Osteocyte (in vitro differentiated cells): Measurements from ENCODE around the gene HLTF. TPM values are rescaled to one million over a fixed set of nuclear protein-coding genes. Genes with fewer than 3 reads are reported as not detected.
A peak's percentile ranks its signal among the peaks of the same experiment; 100 is the strongest.

Experiments used
- DNase-seq: peaks from one replicate; pipeline ENCODE4 v3.0.0; 2021; ENCODE audit warnings: mixed read lengths; ENCODE audit not compliant: unreplicated experiment; ENCODE audit errors: extremely low spot score
- H3K27ac Mint-ChIP-seq: one replicate; pipeline ENCODE4 v1.8.0; 2021; ENCODE audit warnings: mild to moderate bottlenecking, mixed read lengths; ENCODE audit not compliant: unreplicated experiment
- H3K27me3 Mint-ChIP-seq: one replicate; pipeline ENCODE4 v1.8.0; 2021; ENCODE audit warnings: mixed read lengths; ENCODE audit not compliant: unreplicated experiment
- H3K36me3 Mint-ChIP-seq: one replicate; pipeline ENCODE4 v1.8.0; 2021; ENCODE audit warnings: mixed read lengths; ENCODE audit not compliant: unreplicated experiment
- H3K4me1 Mint-ChIP-seq: one replicate; pipeline ENCODE4 v1.8.0; 2021; ENCODE audit warnings: mixed read lengths; ENCODE audit not compliant: unreplicated experiment
- H3K4me3 Mint-ChIP-seq: one replicate; pipeline ENCODE4 v1.8.0; 2021; ENCODE audit warnings: mild to moderate bottlenecking, moderate library complexity, mixed read lengths; ENCODE audit not compliant: unreplicated experiment
- H3K9me3 Mint-ChIP-seq: one replicate; pipeline ENCODE4 v1.8.0; 2021; ENCODE audit warnings: mixed read lengths; ENCODE audit not compliant: unreplicated experiment
- total RNA-seq: library from RNA; stranded (reverse); gene quantifications from 2 replicates; pipeline ENCODE4 v1.2.1, GENCODE V29; 2021
- TF ChIP-seq, protein P1 (sequence below): fragments of 200-600 bp; sonication (generic); IDR thresholded peaks from 2 replicates; pipeline ENCODE4 v1.5.0; 2021; ENCODE audit warnings: antibody characterized with exemption, mild to moderate bottlenecking, moderate library complexity

The HLTF gene
- total RNA-seq, 1 donor from 2014 or later = 29.2 TPM

DNA sequence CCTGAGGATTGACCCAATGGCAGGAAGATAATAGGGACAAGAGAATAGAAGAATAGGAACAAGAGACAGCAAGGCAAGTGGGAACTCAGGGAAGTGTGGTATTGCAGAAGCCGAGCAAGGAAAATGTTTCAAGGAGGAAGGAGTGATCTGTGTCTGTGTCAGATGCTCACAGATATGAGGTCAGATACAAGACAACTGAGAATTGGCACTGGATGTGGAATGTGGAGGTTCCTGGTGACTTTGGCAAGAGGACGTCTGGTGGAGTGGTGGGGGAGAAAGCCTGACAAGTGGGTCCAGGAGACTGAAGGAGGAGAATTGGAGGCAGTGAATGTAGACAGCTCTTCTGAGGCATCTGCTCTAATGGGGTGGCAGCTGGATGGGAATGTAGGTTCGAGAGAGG is 70.9 kb downstream of the HLTF start:
- no peak for DNase-seq
- Mint-ChIP-seq H3K9me3 (no peaks in the 10 kb centered on the region), H3K36me3 (peaks cover 39% of the 10 kb centered on the region), H3K4me3 (no peak overlapping the region), H3K27me3 (no peaks in the 10 kb centered on the region), H3K27ac (no peak overlapping the region), H3K4me1 (peaks cover 14% of the 10 kb centered on the region)
- TF ChIP-seq, protein P1, sequence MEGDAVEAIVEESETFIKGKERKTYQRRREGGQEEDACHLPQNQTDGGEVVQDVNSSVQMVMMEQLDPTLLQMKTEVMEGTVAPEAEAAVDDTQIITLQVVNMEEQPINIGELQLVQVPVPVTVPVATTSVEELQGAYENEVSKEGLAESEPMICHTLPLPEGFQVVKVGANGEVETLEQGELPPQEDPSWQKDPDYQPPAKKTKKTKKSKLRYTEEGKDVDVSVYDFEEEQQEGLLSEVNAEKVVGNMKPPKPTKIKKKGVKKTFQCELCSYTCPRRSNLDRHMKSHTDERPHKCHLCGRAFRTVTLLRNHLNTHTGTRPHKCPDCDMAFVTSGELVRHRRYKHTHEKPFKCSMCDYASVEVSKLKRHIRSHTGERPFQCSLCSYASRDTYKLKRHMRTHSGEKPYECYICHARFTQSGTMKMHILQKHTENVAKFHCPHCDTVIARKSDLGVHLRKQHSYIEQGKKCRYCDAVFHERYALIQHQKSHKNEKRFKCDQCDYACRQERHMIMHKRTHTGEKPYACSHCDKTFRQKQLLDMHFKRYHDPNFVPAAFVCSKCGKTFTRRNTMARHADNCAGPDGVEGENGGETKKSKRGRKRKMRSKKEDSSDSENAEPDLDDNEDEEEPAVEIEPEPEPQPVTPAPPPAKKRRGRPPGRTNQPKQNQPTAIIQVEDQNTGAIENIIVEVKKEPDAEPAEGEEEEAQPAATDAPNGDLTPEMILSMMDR = no peak

DNA sequence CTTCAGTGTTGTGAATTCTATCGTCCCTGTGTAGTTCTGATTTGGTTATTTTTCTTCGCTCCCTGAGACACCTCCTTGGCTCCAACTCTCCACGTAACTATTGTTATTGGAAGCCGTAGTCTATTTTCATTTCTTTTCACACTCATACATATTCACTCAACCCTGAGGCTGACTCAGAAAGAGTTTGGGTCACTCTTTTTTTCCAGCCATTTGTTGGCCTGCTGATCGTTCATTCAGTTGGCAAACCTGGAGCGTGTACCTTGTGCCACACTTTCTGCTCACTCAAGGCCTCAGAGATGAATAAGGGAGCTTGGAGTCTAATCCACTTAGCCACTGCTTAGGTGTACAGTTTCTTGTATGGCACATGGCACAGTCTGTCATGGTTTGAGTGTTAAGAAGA is 72.6 kb downstream of the HLTF start:
- peaks cover 14% of the 10 kb centered on the region for H3K4me1 Mint-ChIP-seq
- H3K4me3 Mint-ChIP-seq = no peak overlapping the region
- DNase-seq = no peak
- H3K36me3 Mint-ChIP-seq = peaks cover 40% of the 10 kb centered on the region
- peak overlapping the region; percentile 7 for H3K27ac Mint-ChIP-seq
- TF ChIP-seq, protein P1 = no peak
- H3K27me3 Mint-ChIP-seq = no peaks in the 10 kb centered on the region
- H3K9me3 Mint-ChIP-seq = no peaks in the 10 kb centered on the region

DNA sequence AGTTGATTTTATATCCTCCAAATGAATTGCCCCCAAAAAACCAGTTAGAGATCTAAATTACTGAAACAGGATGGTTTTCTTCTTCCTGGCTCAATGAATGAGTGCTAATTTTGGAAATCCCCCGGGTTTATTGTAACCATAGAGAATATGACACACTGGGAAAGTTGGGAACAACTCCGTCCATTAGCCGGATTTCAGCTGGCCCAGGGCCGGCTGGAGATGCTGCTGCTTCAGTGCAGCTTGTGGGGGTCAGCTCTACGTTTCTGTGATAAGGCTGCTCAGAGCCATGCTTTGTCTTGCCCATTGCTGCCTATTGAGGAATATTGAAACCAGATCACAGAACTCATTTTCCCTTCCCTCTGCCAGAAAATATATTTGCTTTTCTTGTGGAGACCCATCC is 74.7 kb downstream of the HLTF start:
- DNase-seq = no peak
- peaks cover 47% of the 10 kb centered on the region for H3K36me3 Mint-ChIP-seq
- no peaks in the 10 kb centered on the region for H3K9me3 Mint-ChIP-seq
- H3K27me3 Mint-ChIP-seq = no peaks in the 10 kb centered on the region
- peaks cover 8% of the 10 kb centered on the region for H3K4me1 Mint-ChIP-seq
- no peak overlapping the region for H3K4me3 Mint-ChIP-seq
- TF ChIP-seq, protein P1 = no peak
- no peak overlapping the region for H3K27ac Mint-ChIP-seq

DNA sequence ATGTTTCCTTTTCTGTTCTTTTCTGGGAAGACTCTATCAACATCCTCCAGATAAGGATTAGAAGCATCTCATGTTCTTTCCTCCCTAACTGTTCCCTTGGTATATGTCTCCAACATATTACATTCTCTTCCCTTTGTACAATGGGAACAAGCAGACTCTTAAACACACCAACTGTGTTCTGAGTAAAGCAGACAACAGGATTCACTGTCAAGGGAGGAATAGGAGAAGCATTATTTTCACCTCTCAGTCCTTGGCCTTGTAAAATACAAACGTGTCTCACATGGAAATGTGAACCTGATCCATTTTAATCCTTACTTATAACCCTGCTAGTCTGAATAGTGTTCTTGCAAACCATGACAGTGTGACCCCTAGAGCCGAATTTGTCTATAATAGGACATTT is 75.4 kb downstream of the HLTF start:
- Mint-ChIP-seq H3K4me1 (peaks cover 4% of the 10 kb centered on the region), H3K36me3 (peaks cover 47% of the 10 kb centered on the region), H3K27ac (no peak overlapping the region), H3K9me3 (no peaks in the 10 kb centered on the region), H3K4me3 (no peak overlapping the region), H3K27me3 (no peaks in the 10 kb centered on the region)
- TF ChIP-seq, protein P1 = no peak
- DNase-seq = no peak

DNA sequence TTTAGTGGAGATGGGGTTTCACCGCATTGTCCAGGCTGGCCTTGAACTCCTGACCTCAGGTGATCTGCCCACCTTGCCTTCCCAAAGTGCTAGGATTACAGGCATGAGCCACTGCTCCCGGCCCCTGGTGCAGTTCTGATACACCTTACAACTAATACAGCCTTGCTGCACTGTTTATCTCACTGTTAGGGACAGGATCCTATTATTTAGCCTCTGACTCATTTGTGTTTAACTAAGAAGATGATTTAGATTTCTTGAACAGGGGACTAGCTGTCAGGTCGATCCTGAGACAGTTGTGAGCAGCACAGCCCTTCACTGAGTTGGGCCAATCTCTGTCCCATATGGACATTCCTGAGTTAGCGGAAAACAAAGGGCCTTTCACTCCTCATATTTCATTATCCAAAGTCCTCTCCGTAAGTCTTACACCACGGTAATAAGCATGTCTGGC is 75.8 kb downstream of the HLTF start:
- Mint-ChIP-seq H3K36me3 (peaks cover 46% of the 10 kb centered on the region), H3K27me3 (no peaks in the 10 kb centered on the region), H3K4me3 (no peak overlapping the region), H3K9me3 (no peaks in the 10 kb centered on the region), H3K27ac (no peak overlapping the region), H3K4me1 (peaks cover 7% of the 10 kb centered on the region)
- TF ChIP-seq, protein P1 = no peak
- DNase-seq = no peak
